ENCODE results near the gene ASB11.
A peak's percentile ranks its signal among the peaks of the same experiment; 100 is the strongest.

The ASB11 gene

DNA sequence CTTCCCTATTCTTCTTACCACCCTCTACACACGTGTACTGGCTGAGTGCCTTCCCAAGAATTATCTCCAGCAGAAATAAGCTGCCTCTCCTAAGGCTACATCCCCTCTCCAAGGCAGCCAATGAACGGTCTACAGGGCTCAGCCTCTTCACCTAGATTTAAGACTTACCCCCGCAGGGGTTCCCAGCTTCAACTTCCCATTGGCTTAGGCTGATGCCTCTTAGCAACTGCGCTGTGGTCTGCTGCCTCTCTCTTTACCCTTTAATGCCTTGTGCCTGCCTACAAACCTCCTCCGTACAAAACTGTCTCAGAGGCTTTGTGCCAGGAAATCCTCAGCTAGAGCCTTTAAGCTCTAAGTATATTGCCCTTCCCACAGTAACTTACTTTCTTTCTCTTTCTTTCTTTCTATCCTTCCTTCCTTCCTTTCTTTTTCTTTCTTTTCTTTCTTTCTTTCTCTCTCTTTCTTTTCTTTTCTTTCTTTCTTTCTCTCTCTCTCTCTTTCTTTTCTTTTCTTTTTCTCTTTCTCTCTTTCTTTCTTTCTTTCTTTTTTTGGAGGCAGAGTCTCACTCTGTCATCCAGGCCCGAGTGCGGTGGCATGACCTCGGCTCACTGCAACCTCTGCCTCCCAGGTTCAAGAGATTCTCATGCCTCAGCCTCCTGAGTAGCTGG, 35.0 kb upstream of the ASB11 start:
- TF ChIP-seq ZBTB7A (IDR thresholded peaks at IDR 0.05; ENCODE audit: low read depth): no peak
- TF ChIP-seq, protein P1, sequence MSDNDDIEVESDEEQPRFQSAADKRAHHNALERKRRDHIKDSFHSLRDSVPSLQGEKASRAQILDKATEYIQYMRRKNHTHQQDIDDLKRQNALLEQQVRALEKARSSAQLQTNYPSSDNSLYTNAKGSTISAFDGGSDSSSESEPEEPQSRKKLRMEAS (IDR thresholded peaks at IDR 0.05): no peak
- TF ChIP-seq RAD21 (IDR thresholded peaks at IDR 0.05; ENCODE audit: low read depth): no peak
- TF ChIP-seq YY1 (IDR thresholded peaks at IDR 0.05; ENCODE audit: low read depth): no peak
- no peak for TF ChIP-seq TAF1 (IDR thresholded peaks at IDR 0.05; ENCODE audit: low read depth)
- TF ChIP-seq TCF12 (IDR thresholded peaks at IDR 0.05; ENCODE audit: low read depth): no peak
- no peak for TF ChIP-seq EGR1 (IDR thresholded peaks at IDR 0.05)
- no peak for TF ChIP-seq TEAD4 (IDR thresholded peaks at IDR 0.05)
- TF ChIP-seq CEBPB (IDR thresholded peaks at IDR 0.05): no peak
- no peak for TF ChIP-seq FOXM1 (IDR thresholded peaks at IDR 0.05; ENCODE audit: borderline replicate concordance, low read depth)
- TF ChIP-seq NFIC (IDR thresholded peaks at IDR 0.05): no peak
- no peak for TF ChIP-seq CREB1 (IDR thresholded peaks at IDR 0.05; ENCODE audit: low read depth)
- no peak for TF ChIP-seq EP300 (IDR thresholded peaks at IDR 0.05; ENCODE audit: borderline replicate concordance)
- TF ChIP-seq, protein P2, sequence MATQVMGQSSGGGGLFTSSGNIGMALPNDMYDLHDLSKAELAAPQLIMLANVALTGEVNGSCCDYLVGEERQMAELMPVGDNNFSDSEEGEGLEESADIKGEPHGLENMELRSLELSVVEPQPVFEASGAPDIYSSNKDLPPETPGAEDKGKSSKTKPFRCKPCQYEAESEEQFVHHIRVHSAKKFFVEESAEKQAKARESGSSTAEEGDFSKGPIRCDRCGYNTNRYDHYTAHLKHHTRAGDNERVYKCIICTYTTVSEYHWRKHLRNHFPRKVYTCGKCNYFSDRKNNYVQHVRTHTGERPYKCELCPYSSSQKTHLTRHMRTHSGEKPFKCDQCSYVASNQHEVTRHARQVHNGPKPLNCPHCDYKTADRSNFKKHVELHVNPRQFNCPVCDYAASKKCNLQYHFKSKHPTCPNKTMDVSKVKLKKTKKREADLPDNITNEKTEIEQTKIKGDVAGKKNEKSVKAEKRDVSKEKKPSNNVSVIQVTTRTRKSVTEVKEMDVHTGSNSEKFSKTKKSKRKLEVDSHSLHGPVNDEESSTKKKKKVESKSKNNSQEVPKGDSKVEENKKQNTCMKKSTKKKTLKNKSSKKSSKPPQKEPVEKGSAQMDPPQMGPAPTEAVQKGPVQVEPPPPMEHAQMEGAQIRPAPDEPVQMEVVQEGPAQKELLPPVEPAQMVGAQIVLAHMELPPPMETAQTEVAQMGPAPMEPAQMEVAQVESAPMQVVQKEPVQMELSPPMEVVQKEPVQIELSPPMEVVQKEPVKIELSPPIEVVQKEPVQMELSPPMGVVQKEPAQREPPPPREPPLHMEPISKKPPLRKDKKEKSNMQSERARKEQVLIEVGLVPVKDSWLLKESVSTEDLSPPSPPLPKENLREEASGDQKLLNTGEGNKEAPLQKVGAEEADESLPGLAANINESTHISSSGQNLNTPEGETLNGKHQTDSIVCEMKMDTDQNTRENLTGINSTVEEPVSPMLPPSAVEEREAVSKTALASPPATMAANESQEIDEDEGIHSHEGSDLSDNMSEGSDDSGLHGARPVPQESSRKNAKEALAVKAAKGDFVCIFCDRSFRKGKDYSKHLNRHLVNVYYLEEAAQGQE (IDR thresholded peaks at IDR 0.05; ENCODE audit: low read depth): no peak
- TF ChIP-seq, protein P3, sequence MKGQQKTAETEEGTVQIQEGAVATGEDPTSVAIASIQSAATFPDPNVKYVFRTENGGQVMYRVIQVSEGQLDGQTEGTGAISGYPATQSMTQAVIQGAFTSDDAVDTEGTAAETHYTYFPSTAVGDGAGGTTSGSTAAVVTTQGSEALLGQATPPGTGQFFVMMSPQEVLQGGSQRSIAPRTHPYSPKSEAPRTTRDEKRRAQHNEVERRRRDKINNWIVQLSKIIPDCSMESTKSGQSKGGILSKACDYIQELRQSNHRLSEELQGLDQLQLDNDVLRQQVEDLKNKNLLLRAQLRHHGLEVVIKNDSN (IDR thresholded peaks at IDR 0.05): no peak

DNA sequence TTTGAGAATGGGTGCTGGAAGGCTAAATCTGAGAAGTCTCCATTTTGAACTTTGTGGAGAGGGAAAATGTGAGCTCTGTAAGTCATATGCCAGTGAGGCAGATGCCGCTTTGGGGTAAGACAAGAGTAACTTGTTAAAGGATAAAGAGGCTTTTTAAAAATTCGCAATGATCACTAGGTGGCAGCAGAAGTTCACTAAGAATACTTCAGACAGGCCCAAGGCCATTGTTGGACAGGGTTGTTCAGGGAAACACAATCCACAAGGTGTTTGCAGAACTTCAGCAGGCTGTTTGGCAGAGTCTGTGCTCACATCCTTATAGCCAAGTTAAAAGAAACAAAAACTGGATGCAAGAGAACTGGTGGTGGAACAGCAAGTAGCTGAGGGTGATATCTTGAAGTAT, 33.6 kb upstream of the ASB11 start:
- TF ChIP-seq RAD21 (IDR thresholded peaks at IDR 0.05; ENCODE audit: low read depth): peak; percentile 57
- no peak for TF ChIP-seq CEBPB (IDR thresholded peaks at IDR 0.05)
- TF ChIP-seq CREB1 (IDR thresholded peaks at IDR 0.05; ENCODE audit: low read depth): no peak

DNA sequence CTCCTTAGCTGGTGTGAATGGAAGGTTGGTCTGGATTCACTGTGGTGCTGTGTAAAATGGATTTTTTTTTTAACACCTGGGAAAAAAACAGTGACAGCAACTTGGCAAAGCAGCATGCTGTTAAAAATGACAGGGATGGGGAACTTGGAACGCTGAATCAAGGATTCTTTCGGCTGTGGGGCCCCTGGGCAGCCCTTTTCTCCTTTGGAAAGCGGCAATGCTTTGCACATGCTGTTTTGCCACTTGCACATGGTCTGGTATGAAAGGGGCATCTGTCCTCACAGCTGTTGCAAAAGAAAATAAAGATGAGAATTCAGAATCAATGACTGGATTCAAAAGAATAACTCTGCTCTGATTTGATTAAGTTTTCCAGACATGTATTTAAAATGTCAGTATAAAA, 30.5 kb upstream of the ASB11 start:
- TF ChIP-seq CEBPB (IDR thresholded peaks at IDR 0.05) (no peak), YY1 (IDR thresholded peaks at IDR 0.05; ENCODE audit: low read depth) (no peak), CREB1 (IDR thresholded peaks at IDR 0.05; ENCODE audit: low read depth) (no peak)
- TF ChIP-seq, protein P3 (IDR thresholded peaks at IDR 0.05): no peak

DNA sequence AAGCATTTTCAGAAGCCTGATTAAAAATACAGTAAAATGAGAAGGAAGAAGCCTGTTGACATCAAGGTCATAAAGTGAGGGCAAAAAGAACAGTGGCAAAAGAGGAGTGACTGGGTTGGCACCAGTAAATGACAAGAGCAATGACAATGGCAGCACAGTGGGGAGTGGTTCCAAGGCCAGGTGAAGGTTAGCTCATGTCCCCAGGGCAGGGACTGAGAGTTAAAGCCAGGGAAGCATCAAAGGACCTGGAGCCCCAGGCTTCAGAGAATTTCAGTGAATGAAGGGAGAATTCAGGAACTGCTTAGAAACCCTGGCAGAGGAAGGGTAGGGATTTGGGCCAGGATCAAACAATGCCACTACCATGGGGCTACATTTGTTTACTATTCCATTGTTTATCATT, 28.7 kb upstream of the ASB11 start:
- TF ChIP-seq, protein P1 (IDR thresholded peaks at IDR 0.05): no peak
- TF ChIP-seq TEAD4 (IDR thresholded peaks at IDR 0.05): no peak
- TF ChIP-seq TCF12 (IDR thresholded peaks at IDR 0.05; ENCODE audit: low read depth): no peak
- TF ChIP-seq, protein P2 (IDR thresholded peaks at IDR 0.05; ENCODE audit: low read depth): no peak
- no peak for TF ChIP-seq TAF1 (IDR thresholded peaks at IDR 0.05; ENCODE audit: low read depth)
- TF ChIP-seq CREB1 (IDR thresholded peaks at IDR 0.05; ENCODE audit: low read depth): no peak
- no peak for TF ChIP-seq NFIC (IDR thresholded peaks at IDR 0.05)
- no peak for TF ChIP-seq CEBPB (IDR thresholded peaks at IDR 0.05)
- no peak for TF ChIP-seq EGR1 (IDR thresholded peaks at IDR 0.05)
- no peak for TF ChIP-seq EP300 (IDR thresholded peaks at IDR 0.05; ENCODE audit: borderline replicate concordance)
- TF ChIP-seq, protein P3 (IDR thresholded peaks at IDR 0.05): no peak
- no peak for TF ChIP-seq YY1 (IDR thresholded peaks at IDR 0.05; ENCODE audit: low read depth)
- no peak for TF ChIP-seq RAD21 (IDR thresholded peaks at IDR 0.05; ENCODE audit: low read depth)
- no peak for TF ChIP-seq ZBTB7A (IDR thresholded peaks at IDR 0.05; ENCODE audit: low read depth)
- no peak for TF ChIP-seq FOXM1 (IDR thresholded peaks at IDR 0.05; ENCODE audit: borderline replicate concordance, low read depth)

DNA sequence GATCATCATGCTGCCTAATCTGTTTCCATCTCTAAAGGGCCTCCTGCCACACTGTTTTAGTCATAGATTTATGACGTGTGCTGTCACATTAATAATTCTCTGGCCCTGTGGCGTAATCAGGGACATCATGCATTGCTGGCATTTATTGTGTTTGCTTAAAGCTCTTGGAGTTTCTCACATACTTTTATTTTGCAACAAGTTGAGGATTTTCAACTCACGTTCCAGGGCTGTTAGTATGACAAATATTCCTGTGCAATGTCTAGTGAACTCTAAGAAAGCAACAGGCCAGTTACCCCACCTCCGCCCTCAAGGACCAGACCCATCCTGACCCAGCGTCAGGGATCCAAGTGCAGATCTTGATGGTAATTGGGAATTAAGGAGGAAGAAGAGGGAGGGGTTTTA, 27.6 kb upstream of the ASB11 start:
- no peak for TF ChIP-seq EGR1 (IDR thresholded peaks at IDR 0.05)
- TF ChIP-seq CEBPB (IDR thresholded peaks at IDR 0.05): no peak
- TF ChIP-seq FOXM1 (IDR thresholded peaks at IDR 0.05; ENCODE audit: borderline replicate concordance, low read depth): no peak
- TF ChIP-seq, protein P3 (IDR thresholded peaks at IDR 0.05): no peak
- no peak for TF ChIP-seq CREB1 (IDR thresholded peaks at IDR 0.05; ENCODE audit: low read depth)
- no peak for TF ChIP-seq TAF1 (IDR thresholded peaks at IDR 0.05; ENCODE audit: low read depth)
- TF ChIP-seq TEAD4 (IDR thresholded peaks at IDR 0.05): no peak
- TF ChIP-seq, protein P1 (IDR thresholded peaks at IDR 0.05): no peak
- TF ChIP-seq EP300 (IDR thresholded peaks at IDR 0.05; ENCODE audit: borderline replicate concordance): no peak
- TF ChIP-seq RAD21 (IDR thresholded peaks at IDR 0.05; ENCODE audit: low read depth): no peak
- no peak for TF ChIP-seq ZBTB7A (IDR thresholded peaks at IDR 0.05; ENCODE audit: low read depth)
- TF ChIP-seq, protein P2 (IDR thresholded peaks at IDR 0.05; ENCODE audit: low read depth): no peak
- no peak for TF ChIP-seq NFIC (IDR thresholded peaks at IDR 0.05)
- TF ChIP-seq YY1 (IDR thresholded peaks at IDR 0.05; ENCODE audit: low read depth): no peak
- TF ChIP-seq TCF12 (IDR thresholded peaks at IDR 0.05; ENCODE audit: low read depth): no peak

All from Ishikawa (cell line).